Gastrocnemius medialis (tissue), 4 donors: ENCODE results near the gene TOMM22.

ENCODE experiments used
- CTCF ChIP-seq, 5 experiments: fragments of 450-650 bp in 3 of 5; fragments of 200-600 bp in 2 of 5; sonication (generic) in 2 of 5; IDR thresholded peaks in 4 of 5; conservative IDR thresholded peaks in 1 of 5; 1 replicate in 4 of 5; 2 replicates in 1 of 5; pipeline ENCODE4 v1.5.1; 2016 to 2019; ENCODE audit warnings: antibody characterized with exemption in 5 of 5, mild to moderate bottlenecking in 3 of 5, moderate library complexity in 3 of 5
- POLR2A ChIP-seq, 2 donors: fragments of 450-650 bp; IDR thresholded peaks; one replicate each; pipeline ENCODE4 v1.6.1; 2017; ENCODE audit warnings: antibody characterized with exemption in 2 of 2, mild to moderate bottlenecking in 2 of 2, moderate library complexity in 2 of 2

GRCh38 chr22:38721551-38721950 is 39.8 kb downstream of the TOMM22 start:
- TF ChIP-seq CTCF (IDR thresholded peaks at IDR 0.05 in 4 of 5, conservative IDR thresholded peaks at IDR 0.05 in 1 of 5) (no peak), POLR2A (IDR thresholded peaks at IDR 0.05) (no peak)
